Amniotic epithelial cell (primary cell): ENCODE data around the gene KRT77.
"Not testable (repeated sequence)": the region's sequence is repeated elsewhere in the genome, so short reads cannot be mapped to it uniquely, and the experiment has no call there.

Experiments
- DNase-seq: peaks from one replicate; pipeline ENCODE4 v3.0.0-alpha.2; 2010; ENCODE audit warnings: low read depth

KRT77 gene

GRCh38 chr12:52674433-52674775 lies 28.9 kb downstream of the KRT77 start:
- no peak for DNase-seq

- DNase-seq: no peak
Observed at GRCh38 chr12:52673713-52674432, 29.5 kb downstream of the KRT77 start.

- no peak for DNase-seq
Observed at GRCh38 chr12:52673217-52673616, 30.1 kb downstream of the KRT77 start.

- peak; percentile 61 for DNase-seq
Observed at GRCh38 chr12:52672321-52672933, 30.9 kb downstream of the KRT77 start.

GRCh38 chr12:52670961-52671360 lies 32.4 kb downstream of the KRT77 start:
- no peak for DNase-seq

- DNase-seq: no peak
Observed at GRCh38 chr12:52670506-52670905, 32.8 kb downstream of the KRT77 start.

- DNase-seq: not testable (repeated sequence)
Observed at GRCh38 chr12:52669941-52670340, 33.4 kb downstream of the KRT77 start.

GRCh38 chr12:52669426-52669825 lies 33.9 kb downstream of the KRT77 start:
- no peak for DNase-seq

- no peak for DNase-seq
Observed at GRCh38 chr12:52667931-52668330, 35.4 kb downstream of the KRT77 start.

GRCh38 chr12:52667509-52667908 lies 35.8 kb downstream of the KRT77 start:
- DNase-seq: no peak

- no peak for DNase-seq
Observed at GRCh38 chr12:52666471-52666870, 36.9 kb downstream of the KRT77 start.

- DNase-seq: no peak
Observed at GRCh38 chr12:52663420-52663819, 39.9 kb downstream of the KRT77 start.

- no peak for DNase-seq
Observed at GRCh38 chr12:52662918-52663229, 40.5 kb downstream of the KRT77 start.

GRCh38 chr12:52662093-52662917 lies 41.0 kb downstream of the KRT77 start:
- DNase-seq: no peak

GRCh38 chr12:52661668-52662067 lies 41.7 kb downstream of the KRT77 start:
- DNase-seq: no peak

- no peak for DNase-seq
Observed at GRCh38 chr12:52660934-52661499, 42.3 kb downstream of the KRT77 start.

- no peak for DNase-seq
Observed at GRCh38 chr12:52659951-52660350, 43.4 kb downstream of the KRT77 start.

GRCh38 chr12:52659395-52659794 lies 43.9 kb downstream of the KRT77 start:
- no peak for DNase-seq

- no peak for DNase-seq
Observed at GRCh38 chr12:52658196-52658595, 45.1 kb downstream of the KRT77 start.

- no peak for DNase-seq
Observed at GRCh38 chr12:52657250-52657902, 45.9 kb downstream of the KRT77 start.

GRCh38 chr12:52656616-52657015 lies 46.7 kb downstream of the KRT77 start:
- DNase-seq: no peak

GRCh38 chr12:52655720-52656124 lies 47.6 kb downstream of the KRT77 start:
- DNase-seq: no peak
